ENCODE measurements around the gene SPSB4. TPM values are rescaled to one million over a fixed set of nuclear protein-coding genes. Genes with fewer than 3 reads are reported as not detected.
"Not testable (repeated sequence)": the region's sequence is repeated elsewhere in the genome, so short reads cannot be mapped to it uniquely, and the experiment has no call there.

SPSB4 gene
- total and polyA plus RNA-seq, 2 donors (not counting 1 experiment from before 2014, with no cell fraction given): not detected

DNA sequence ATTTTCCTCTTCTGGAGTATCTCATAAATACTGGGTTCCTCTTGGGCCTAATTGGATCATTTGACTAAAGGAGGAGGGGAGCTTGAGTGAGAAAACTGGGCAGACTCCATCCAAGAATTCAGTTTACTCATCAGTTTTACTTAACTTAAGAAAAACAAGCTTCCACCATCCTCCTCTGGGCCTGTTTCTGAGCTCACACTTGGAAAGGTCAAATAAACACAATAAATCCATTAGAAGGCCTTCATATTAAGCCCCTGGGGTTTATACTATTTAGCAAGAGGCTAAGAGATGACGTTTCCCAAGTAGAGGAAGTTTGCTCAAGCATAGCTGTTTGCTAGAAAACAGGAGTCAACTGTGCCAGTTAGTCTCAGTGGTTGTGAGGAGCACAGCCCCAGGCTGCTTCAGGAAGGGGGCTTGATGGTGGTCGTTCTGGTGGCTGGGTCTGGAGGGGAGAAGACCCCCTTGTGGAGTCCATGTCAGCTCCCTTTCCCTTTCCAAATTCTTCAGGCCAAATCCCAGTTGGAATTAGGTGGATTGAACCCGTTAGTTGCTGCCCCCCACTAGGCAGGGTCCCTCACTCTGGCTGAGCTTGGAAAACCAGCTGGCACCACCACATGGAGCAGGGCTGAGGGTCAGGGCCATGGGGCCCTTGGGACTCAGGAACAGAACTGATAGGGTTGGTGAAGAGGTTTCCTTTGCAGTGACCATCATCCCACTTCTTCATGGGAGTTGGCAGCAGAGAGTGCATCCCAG is 64.8 kb downstream of the SPSB4 start:
- no peaks in the 10 kb centered on the region for H3K4me1 ChIP-seq (ENCODE audit: control insufficient read depth in 2 of 2, insufficient read depth in 2 of 2, low read length in 2 of 2)
- no peaks in the 10 kb centered on the region for H4K20me1 ChIP-seq (ENCODE audit: control insufficient read depth, insufficient read depth, low read length, poor library complexity, severe bottlenecking)
- H2AFZ ChIP-seq (ENCODE audit: insufficient read depth, low read depth, low read length, poor library complexity, severe bottlenecking): no peak overlapping the region
- TF ChIP-seq, protein P1, sequence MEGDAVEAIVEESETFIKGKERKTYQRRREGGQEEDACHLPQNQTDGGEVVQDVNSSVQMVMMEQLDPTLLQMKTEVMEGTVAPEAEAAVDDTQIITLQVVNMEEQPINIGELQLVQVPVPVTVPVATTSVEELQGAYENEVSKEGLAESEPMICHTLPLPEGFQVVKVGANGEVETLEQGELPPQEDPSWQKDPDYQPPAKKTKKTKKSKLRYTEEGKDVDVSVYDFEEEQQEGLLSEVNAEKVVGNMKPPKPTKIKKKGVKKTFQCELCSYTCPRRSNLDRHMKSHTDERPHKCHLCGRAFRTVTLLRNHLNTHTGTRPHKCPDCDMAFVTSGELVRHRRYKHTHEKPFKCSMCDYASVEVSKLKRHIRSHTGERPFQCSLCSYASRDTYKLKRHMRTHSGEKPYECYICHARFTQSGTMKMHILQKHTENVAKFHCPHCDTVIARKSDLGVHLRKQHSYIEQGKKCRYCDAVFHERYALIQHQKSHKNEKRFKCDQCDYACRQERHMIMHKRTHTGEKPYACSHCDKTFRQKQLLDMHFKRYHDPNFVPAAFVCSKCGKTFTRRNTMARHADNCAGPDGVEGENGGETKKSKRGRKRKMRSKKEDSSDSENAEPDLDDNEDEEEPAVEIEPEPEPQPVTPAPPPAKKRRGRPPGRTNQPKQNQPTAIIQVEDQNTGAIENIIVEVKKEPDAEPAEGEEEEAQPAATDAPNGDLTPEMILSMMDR (IDR thresholded peaks at IDR 0.05): no peak
- TF ChIP-seq EZH2 (IDR thresholded peaks at IDR 0.05; ENCODE audit: borderline replicate concordance, insufficient read depth, low read depth, low read length, poor library complexity, severe bottlenecking): no peak
- CTCF ChIA-PET: interaction anchor here (0.9 to 4.0 kb wide), 3 partner anchors 8 to 12 kb away, joined by 3 to 23 read pairs (median 5); no protein-coding TSS in a partner anchor
- H3K9me3 ChIP-seq (ENCODE audit: control extremely low read depth in 1 of 3, control insufficient read depth in 2 of 3, insufficient read depth in 1 of 3, low read length in 2 of 3): peaks cover 0 to 3% (median 0%) of the 10 kb centered on the region in 3 donors
- no peak overlapping the region for H3K27ac ChIP-seq (ENCODE audit: low read length in 2 of 2)
- no peak overlapping the region for H3K9ac ChIP-seq (ENCODE audit: low read length)
- DNase-seq: no peak
- ATAC-seq (ENCODE audit: low read depth): no peak
- H3K9me3 Mint-ChIP-seq (ENCODE audit: insufficient read depth): no peaks in the 10 kb centered on the region
- no peaks in the 10 kb centered on the region for H3K79me2 ChIP-seq (ENCODE audit: control insufficient read depth, insufficient read depth, low read length)
- no peak overlapping the region for H3K4me3 ChIP-seq (ENCODE audit: control extremely low read depth in 1 of 5, extremely low read depth in 1 of 5, insufficient read depth in 1 of 5, low read depth in 2 of 5, low read length in 4 of 5)
- 67% methylated on average over 1 of the region's 3 CpGs for WGBS (ENCODE audit: insufficient coverage)
- no peak overlapping the region for H3K4me3 Mint-ChIP-seq
- H3K4me1 Mint-ChIP-seq: no peaks in the 10 kb centered on the region
- H3K4me2 ChIP-seq (replicated peaks; ENCODE audit: low read depth, low read length, poor library complexity, severe bottlenecking): no peak overlapping the region
- no peaks in the 10 kb centered on the region for H3K36me3 ChIP-seq (replicated peaks in 1 of 2; ENCODE audit: control extremely low read depth in 1 of 2, control insufficient read depth in 1 of 2, extremely low read depth in 1 of 2, insufficient read depth in 2 of 2, low read length in 1 of 2)
- no peak overlapping the region for H3K27ac Mint-ChIP-seq
- H3K27me3 Mint-ChIP-seq: peaks cover 13% of the 10 kb centered on the region
- intact Hi-C loops (cut with micrococcal nuclease): no loop called here
- no peaks in the 10 kb centered on the region for H3K27me3 ChIP-seq (replicated peaks in 1 of 4; ENCODE audit: control extremely low read depth in 1 of 4, control insufficient read depth in 3 of 4, insufficient read depth in 4 of 4, low read length in 3 of 4)
- POLR2A ChIA-PET: no interaction called here

DNA sequence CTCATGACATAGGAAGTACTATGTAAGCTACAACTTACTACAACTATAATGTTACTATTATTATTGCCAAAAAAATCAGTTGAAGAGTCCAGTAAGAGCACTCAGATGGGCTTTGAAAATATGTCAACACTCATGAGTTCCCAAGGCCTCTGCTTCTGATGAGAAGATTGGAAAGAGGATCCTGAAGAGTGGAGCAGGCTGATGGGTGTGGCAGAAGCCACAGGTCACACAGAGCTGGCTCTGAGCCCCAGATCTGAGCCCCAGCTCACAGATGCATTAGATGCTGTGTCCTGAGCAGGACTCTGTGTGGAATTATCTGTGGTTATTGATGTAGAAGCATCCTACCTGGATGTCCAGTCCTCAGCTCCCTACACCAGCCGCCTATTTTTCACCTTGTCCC is 65.6 kb downstream of the SPSB4 start:
- H3K9me3 ChIP-seq (ENCODE audit: control extremely low read depth in 1 of 3, control insufficient read depth in 2 of 3, insufficient read depth in 1 of 3, low read length in 2 of 3): peaks cover 0 to 3% (median 0%) of the 10 kb centered on the region in 3 donors
- ChIA-PET POLR2A (no interaction called here), CTCF (interaction anchor here (4.0 kb wide), 1 partner anchor 11 kb away, joined by 23 read pairs; no protein-coding TSS in a partner anchor)
- no peaks in the 10 kb centered on the region for H3K79me2 ChIP-seq (ENCODE audit: control insufficient read depth, insufficient read depth, low read length)
- no peak for DNase-seq
- no peaks in the 10 kb centered on the region for H3K36me3 ChIP-seq (replicated peaks in 1 of 2; ENCODE audit: control extremely low read depth in 1 of 2, control insufficient read depth in 1 of 2, extremely low read depth in 1 of 2, insufficient read depth in 2 of 2, low read length in 1 of 2)
- WGBS (ENCODE audit: insufficient coverage): no CpG with 5 or more reads among the region's 1 CpG
- Mint-ChIP-seq H3K4me1 (no peaks in the 10 kb centered on the region), H3K27me3 (peaks cover 21% of the 10 kb centered on the region), H3K27ac (no peak overlapping the region), H3K9me3 (ENCODE audit: insufficient read depth) (no peaks in the 10 kb centered on the region), H3K4me3 (no peak overlapping the region)
- no peak overlapping the region for H2AFZ ChIP-seq (ENCODE audit: insufficient read depth, low read depth, low read length, poor library complexity, severe bottlenecking)
- no peak for ATAC-seq (ENCODE audit: low read depth)
- no peak overlapping the region for H3K9ac ChIP-seq (ENCODE audit: low read length)
- no peaks in the 10 kb centered on the region for H4K20me1 ChIP-seq (ENCODE audit: control insufficient read depth, insufficient read depth, low read length, poor library complexity, severe bottlenecking)
- H3K27ac ChIP-seq (ENCODE audit: low read length in 2 of 2): no peak overlapping the region
- no peak overlapping the region for H3K4me3 ChIP-seq (ENCODE audit: control extremely low read depth in 1 of 5, extremely low read depth in 1 of 5, insufficient read depth in 1 of 5, low read depth in 2 of 5, low read length in 4 of 5)
- intact Hi-C loops (cut with micrococcal nuclease): no loop called here
- H3K27me3 ChIP-seq (replicated peaks in 1 of 4; ENCODE audit: control extremely low read depth in 1 of 4, control insufficient read depth in 3 of 4, insufficient read depth in 4 of 4, low read length in 3 of 4): no peaks in the 10 kb centered on the region
- TF ChIP-seq, protein P1 (IDR thresholded peaks at IDR 0.05): no peak
- no peak for TF ChIP-seq EZH2 (IDR thresholded peaks at IDR 0.05; ENCODE audit: borderline replicate concordance, insufficient read depth, low read depth, low read length, poor library complexity, severe bottlenecking)
- H3K4me1 ChIP-seq (ENCODE audit: control insufficient read depth in 2 of 2, insufficient read depth in 2 of 2, low read length in 2 of 2): no peaks in the 10 kb centered on the region
- H3K4me2 ChIP-seq (replicated peaks; ENCODE audit: low read depth, low read length, poor library complexity, severe bottlenecking): no peak overlapping the region

DNA sequence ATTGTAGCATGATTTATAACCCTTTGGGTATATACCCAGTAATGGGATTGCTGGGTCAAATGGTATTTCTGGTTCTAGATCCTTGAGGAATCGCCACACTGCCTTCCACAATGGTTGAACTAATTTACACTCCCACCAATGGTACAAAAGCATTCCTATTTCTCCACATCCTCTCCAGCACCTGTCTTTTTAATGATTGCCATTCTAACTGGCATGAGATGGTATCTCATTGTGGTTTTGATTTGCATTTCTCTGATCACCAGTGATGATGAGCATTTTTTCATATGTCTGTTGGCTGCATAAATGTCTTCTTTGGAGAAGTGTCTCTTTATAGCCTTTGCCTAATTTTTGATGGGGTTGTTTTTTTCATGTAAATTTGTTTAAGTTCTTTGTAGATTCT is 66.8 kb downstream of the SPSB4 start:
- DNase-seq; H3K4me3 ChIP-seq (ENCODE audit: control extremely low read depth in 1 of 5, extremely low read depth in 1 of 5, insufficient read depth in 1 of 5, low read depth in 2 of 5, low read length in 4 of 5); H3K27ac Mint-ChIP-seq; CTCF ChIA-PET; H3K4me1 Mint-ChIP-seq; ATAC-seq (ENCODE audit: low read depth); POLR2A ChIA-PET; H3K4me1 ChIP-seq (ENCODE audit: control insufficient read depth in 2 of 2, insufficient read depth in 2 of 2, low read length in 2 of 2); H3K9me3 Mint-ChIP-seq (ENCODE audit: insufficient read depth); H4K20me1 ChIP-seq (ENCODE audit: control insufficient read depth, insufficient read depth, low read length, poor library complexity, severe bottlenecking); H3K4me3 Mint-ChIP-seq; H3K9ac ChIP-seq (ENCODE audit: low read length); H3K4me2 ChIP-seq (replicated peaks; ENCODE audit: low read depth, low read length, poor library complexity, severe bottlenecking); H3K27ac ChIP-seq (ENCODE audit: low read length in 2 of 2); H3K9me3 ChIP-seq (ENCODE audit: control extremely low read depth in 1 of 3, control insufficient read depth in 2 of 3, insufficient read depth in 1 of 3, low read length in 2 of 3); intact Hi-C loops (cut with micrococcal nuclease); H3K36me3 ChIP-seq (replicated peaks in 1 of 2; ENCODE audit: control extremely low read depth in 1 of 2, control insufficient read depth in 1 of 2, extremely low read depth in 1 of 2, insufficient read depth in 2 of 2, low read length in 1 of 2); H3K79me2 ChIP-seq (ENCODE audit: control insufficient read depth, insufficient read depth, low read length); H2AFZ ChIP-seq (ENCODE audit: insufficient read depth, low read depth, low read length, poor library complexity, severe bottlenecking); H3K27me3 ChIP-seq (replicated peaks in 1 of 4; ENCODE audit: control extremely low read depth in 1 of 4, control insufficient read depth in 3 of 4, insufficient read depth in 4 of 4, low read length in 3 of 4): not testable (repeated sequence)
- H3K27me3 Mint-ChIP-seq: peaks cover 28% of the 10 kb centered on the region
- no CpG with 5 or more reads among the region's 1 CpG for whole genome bisulfite sequencing (ENCODE audit: insufficient coverage)
